Fibroblast of the conjunctiva (primary cell): ENCODE measurements around the gene HRCT1.
"Not testable (repeated sequence)": the region's sequence is repeated elsewhere in the genome, so short reads cannot be mapped to it uniquely, and the experiment has no call there.

Experiments
- DNase-seq: peaks from one replicate; pipeline ENCODE4 v3.0.0-alpha.2; 2010; ENCODE audit warnings: low read depth

Gene HRCT1

GRCh38 chr9:35918780-35919179 lies 12.8 kb downstream of the HRCT1 start:
- no peak for DNase-seq

GRCh38 chr9:35919212-35920008 lies 13.4 kb downstream of the HRCT1 start:
- no peak for DNase-seq

- no peak for DNase-seq
Measured at GRCh38 chr9:35920051-35920620, 14.1 kb downstream of the HRCT1 start.

GRCh38 chr9:35923598-35923926 lies 17.6 kb downstream of the HRCT1 start:
- no peak for DNase-seq

GRCh38 chr9:35923927-35924763 lies 18.1 kb downstream of the HRCT1 start:
- DNase-seq = peak; percentile 78

- DNase-seq = no peak
Measured at GRCh38 chr9:35928591-35929452, 22.8 kb downstream of the HRCT1 start.

- no peak for DNase-seq
Measured at GRCh38 chr9:35929453-35929718, 23.4 kb downstream of the HRCT1 start.

GRCh38 chr9:35930521-35930920 lies 24.5 kb downstream of the HRCT1 start:
- DNase-seq = no peak

GRCh38 chr9:35930989-35931388 lies 25.0 kb downstream of the HRCT1 start:
- no peak for DNase-seq

- DNase-seq = no peak
Measured at GRCh38 chr9:35932735-35933134, 26.7 kb downstream of the HRCT1 start.

GRCh38 chr9:35933550-35934067 lies 27.6 kb downstream of the HRCT1 start:
- no peak for DNase-seq

GRCh38 chr9:35934069-35934468 lies 28.1 kb downstream of the HRCT1 start:
- DNase-seq = not testable (repeated sequence)

GRCh38 chr9:35935261-35935660 lies 29.3 kb downstream of the HRCT1 start:
- no peak for DNase-seq

GRCh38 chr9:35935755-35936509 lies 29.9 kb downstream of the HRCT1 start:
- DNase-seq = peak; percentile 77

GRCh38 chr9:35937227-35937626 lies 31.2 kb downstream of the HRCT1 start:
- no peak for DNase-seq

GRCh38 chr9:35938474-35939356 lies 32.7 kb downstream of the HRCT1 start:
- DNase-seq = no peak

- DNase-seq = no peak
Measured at GRCh38 chr9:35939679-35940250, 33.8 kb downstream of the HRCT1 start.

- DNase-seq = no peak
Measured at GRCh38 chr9:35940458-35941407, 34.7 kb downstream of the HRCT1 start.

GRCh38 chr9:35942286-35942685 lies 36.3 kb downstream of the HRCT1 start:
- no peak for DNase-seq
